SK-N-SH (cell line): ENCODE data around the gene PRDX6. TPM values are rescaled to one million over a fixed set of nuclear protein-coding genes. Genes with fewer than 3 reads are reported as not detected.

Experiments used
- CTCF ChIA-PET: fragments of 300-600, 350-600 bp; formaldehyde crosslinking; extraction: SDS; loops from one replicate; lab custom pipeline; 2021; lab: Yijun Ruan, JAX
- POLR2A ChIA-PET: fragments of 350-600 bp; sonication (Branson Sonifier 250); formaldehyde crosslinking; extraction: SDS; loops from one replicate; lab custom pipeline; 2020; ENCODE audit warnings: antibody characterized with exemption, inconsistent platforms; lab: Yijun Ruan, JAX
- DNase-seq: peaks from one replicate; pipeline ENCODE4 v3.0.0; 2012
- H2AFZ ChIP-seq: fragments of 200-600 bp; sonication (generic); 2 replicates; pipeline ENCODE4 v1.8.1; 2016; ENCODE audit warnings: antibody characterized with exemption, mild to moderate bottlenecking, low read depth
- H3F3A ChIP-seq: fragments of 200-600 bp; sonication (generic); replicated peaks from 2 replicates; pipeline ENCODE3; 2016; ENCODE audit warnings: antibody characterized with exemption, mild to moderate bottlenecking; ENCODE audit not compliant: insufficient read depth
- H3K27ac ChIP-seq, 2 experiments: fragments of 200-500 bp in 1 of 2; fragments of 200-600 bp in 1 of 2; sonication (Bioruptor generic) in 1 of 2; sonication (generic), shearing (Covaris generic) in 1 of 2; 2 replicates each; pipeline versions ENCODE4 v1.5.1 to v1.6.1; 2014 to 2016; ENCODE audit warnings: low read depth in 2 of 2, inconsistent platforms in 1 of 2, low read length in 1 of 2, mild to moderate bottlenecking in 1 of 2, mixed read lengths in 1 of 2
- H3K27me3 ChIP-seq: fragments of 200-600 bp; sonication (generic), shearing (Covaris generic); 2 replicates; pipeline ENCODE4 v1.6.1; 2016; ENCODE audit warnings: mixed run types; ENCODE audit not compliant: insufficient read depth
- H3K36me3 ChIP-seq, 2 experiments: fragments of 200-500 bp in 1 of 2; fragments of 200-600 bp in 1 of 2; sonication (Bioruptor generic) in 1 of 2; sonication (generic) in 1 of 2; replicated peaks in 1 of 2; 2 replicates each; pipeline versions ENCODE3 to v1.5.1; 2014 to 2016; ENCODE audit warnings: low read length in 1 of 2, mild to moderate bottlenecking in 1 of 2; ENCODE audit not compliant: insufficient read depth in 2 of 2, control insufficient read depth in 1 of 2
- H3K4me1 ChIP-seq, 2 experiments: fragments of 200-500 bp in 1 of 2; fragments of 200-600 bp in 1 of 2; sonication (Bioruptor generic) in 1 of 2; sonication (generic), shearing (Covaris generic) in 1 of 2; 2 replicates each; pipeline versions ENCODE4 v1.5.1 to v1.6.1; 2014 to 2016; ENCODE audit warnings: low read depth in 1 of 2, low read length in 1 of 2, mixed run types in 1 of 2; ENCODE audit not compliant: insufficient read depth in 2 of 2, control insufficient read depth in 1 of 2
- H3K4me2 ChIP-seq: fragments of 200-600 bp; sonication (generic), shearing (Covaris generic); 2 replicates; pipeline ENCODE4 v1.6.1; 2017; ENCODE audit warnings: mixed run types
- H3K4me3 ChIP-seq, 2 experiments: fragments of 200-500 bp in 1 of 2; fragments of 200-600 bp in 1 of 2; sonication (Bioruptor generic) in 1 of 2; sonication (generic), shearing (Covaris generic) in 1 of 2; 2 replicates each; pipeline versions ENCODE4 v1.5.1 to v1.8.1; 2014 to 2016; ENCODE audit warnings: low read depth in 2 of 2, inconsistent platforms in 1 of 2, low read length in 1 of 2, mild to moderate bottlenecking in 1 of 2, mixed read lengths in 1 of 2, moderate library complexity in 1 of 2
- H3K79me2 ChIP-seq: fragments of 200-600 bp; sonication (generic); 2 replicates; pipeline ENCODE4 v1.8.1; 2017; ENCODE audit warnings: mild to moderate bottlenecking; ENCODE audit not compliant: insufficient read depth
- H3K9ac ChIP-seq: fragments of 200-600 bp; sonication (generic); 2 replicates; pipeline ENCODE4 v1.6.1; 2017; ENCODE audit warnings: mixed run types
- H3K9me2 ChIP-seq: fragments of 200-600 bp; sonication (generic); 2 replicates; pipeline ENCODE4 v1.6.1; 2017; ENCODE audit warnings: mixed run types
- H3K9me3 ChIP-seq: fragments of 200-600 bp; sonication (generic); 2 replicates; pipeline ENCODE4 v1.6.1; 2017; ENCODE audit warnings: mixed run types, mild to moderate bottlenecking, moderate library complexity
- H4K20me1 ChIP-seq: fragments of 200-600 bp; sonication (generic); 2 replicates; pipeline ENCODE4 v1.6.1; 2017; ENCODE audit warnings: mild to moderate bottlenecking, mixed run types; ENCODE audit not compliant: insufficient read depth
- CHD2 ChIP-seq: fragments of 150-350 bp; IDR thresholded peaks from 2 replicates; pipeline ENCODE4 v1.6.1; 2018; ENCODE audit warnings: low read length; ENCODE audit not compliant: partially characterized antibody
- CTCF ChIP-seq: fragments of 200-600 bp; sonication (generic); IDR thresholded peaks from 2 replicates; pipeline ENCODE4 v1.6.1; 2017; ENCODE audit warnings: antibody characterized with exemption, mild to moderate bottlenecking, moderate library complexity
- ELF1 ChIP-seq: IDR thresholded peaks from 2 replicates; pipeline ENCODE4 v1.4.0; 2012
- FOSL2 ChIP-seq: IDR thresholded peaks from 2 replicates; pipeline ENCODE4 v1.4.0; 2012; ENCODE audit warnings: low read depth, mild to moderate bottlenecking, moderate library complexity, borderline replicate concordance
- GABPA ChIP-seq: IDR thresholded peaks from 2 replicates; pipeline ENCODE4 v1.4.0; 2012; ENCODE audit warnings: low read depth, mild to moderate bottlenecking
- MEF2A ChIP-seq: IDR thresholded peaks from 2 replicates; pipeline ENCODE4 v1.4.0; 2012; ENCODE audit warnings: low read depth, borderline replicate concordance
- MXI1 ChIP-seq: IDR thresholded peaks from 2 replicates; pipeline ENCODE4 v1.6.1; 2012; ENCODE audit warnings: mild to moderate bottlenecking, low read depth, low read length, improper control_type of control experiment
- POLR2AphosphoS5 ChIP-seq: IDR thresholded peaks from 2 replicates; pipeline ENCODE4 v1.6.1; 2012; ENCODE audit warnings: low read depth, low read length
- RAD21 ChIP-seq: IDR thresholded peaks from 2 replicates; pipeline ENCODE4 v1.6.1; 2012; ENCODE audit warnings: mild to moderate bottlenecking, low read length
- RCOR1 ChIP-seq: fragments of 150-350 bp; IDR thresholded peaks from 2 replicates; pipeline ENCODE4 v1.6.1; 2017; ENCODE audit warnings: antibody characterized with exemption, low read length
- RFX5 ChIP-seq: IDR thresholded peaks from 2 replicates; pipeline ENCODE4 v1.6.1; 2012; ENCODE audit warnings: mild to moderate bottlenecking, improper control_type of control experiment, low read length
- RXRA ChIP-seq: IDR thresholded peaks from 2 replicates; pipeline ENCODE4 v1.4.0; 2012; ENCODE audit warnings: low read depth, mild to moderate bottlenecking, borderline replicate concordance
- SIN3A ChIP-seq: IDR thresholded peaks from 2 replicates; pipeline ENCODE4 v1.6.1; 2012; ENCODE audit warnings: low read depth, mild to moderate bottlenecking, low read length, moderate library complexity, borderline replicate concordance
- SMC3 ChIP-seq: IDR thresholded peaks from 2 replicates; pipeline ENCODE4 v1.6.1; 2012; ENCODE audit warnings: low read depth, low read length, improper control_type of control experiment
- TAF1 ChIP-seq: IDR thresholded peaks from 2 replicates; pipeline ENCODE4 v1.6.1; 2012; ENCODE audit warnings: low read depth, mild to moderate bottlenecking, low read length, moderate library complexity, borderline replicate concordance
- TEAD4 ChIP-seq: IDR thresholded peaks from 2 replicates; pipeline ENCODE4 v1.4.0; 2012; ENCODE audit warnings: mild to moderate bottlenecking, borderline replicate concordance; ENCODE audit not compliant: insufficient read depth
- USF2 ChIP-seq: fragments of 150-350 bp; IDR thresholded peaks from 2 replicates; pipeline ENCODE4 v1.6.1; 2017; ENCODE audit warnings: antibody characterized with exemption, low read length, low read depth, borderline replicate concordance
- WGBS: methylation state at CpG from one replicate; pipeline ENCODE4 v1.1.6; 2017; ENCODE audit warnings: low lambda C conversion rate; 5-methylcytosine and 5-hydroxymethylcytosine counted together
- polyA plus RNA-seq, 3 experiments: library from polyadenylated mRNA; depleted of rRNA; stranded (reverse); fragments of >200 nt; gene quantifications; 2 replicates each; pipeline ENCODE4 v1.2.3, GENCODE V29; 2012
- TF ChIP-seq, protein P1 (sequence below): IDR thresholded peaks from 2 replicates; pipeline ENCODE4 v1.4.0; 2012; ENCODE audit warnings: low read depth, borderline replicate concordance
- TF ChIP-seq, protein P2 (sequence below): IDR thresholded peaks from 2 replicates; pipeline ENCODE4 v1.6.1; 2012; ENCODE audit warnings: mild to moderate bottlenecking, low read depth, low read length, moderate library complexity

Gene PRDX6
- polyA plus RNA-seq, 1 of the 3 experiments (the other 2 are of a cell fraction) = 224 TPM

DNA sequence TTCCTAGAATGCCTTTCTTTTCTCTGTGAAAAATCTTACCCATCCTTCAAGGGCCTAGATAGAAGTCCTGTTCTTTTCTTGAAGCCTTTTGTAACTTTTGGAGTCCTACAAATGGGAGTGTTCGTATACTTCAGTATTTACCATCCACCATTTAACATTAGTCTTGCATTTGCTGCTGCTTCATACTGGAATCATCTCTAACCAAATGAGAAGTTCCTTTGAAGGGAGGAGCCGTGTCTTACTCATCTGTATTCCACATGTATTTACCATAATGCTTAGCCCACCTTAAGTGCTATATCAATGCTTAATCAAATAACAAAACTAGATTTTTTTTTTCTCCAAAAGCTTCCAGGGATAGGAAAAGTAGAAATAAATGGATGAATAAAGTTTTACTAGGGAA is 7.1 kb downstream of the PRDX6 start:
- Histone ChIP-seq H3K4me3 (no peak overlapping the region), H3F3A (peaks cover 9% of the 10 kb centered on the region), H3K9me3 (no peaks in the 10 kb centered on the region), H3K4me2 (no peak overlapping the region), H3K36me3 (peaks cover 91 to 97% of the 10 kb centered on the region in 2 experiments), H3K27me3 (no peaks in the 10 kb centered on the region), H3K4me1 (peaks cover 0 to 4% of the 10 kb centered on the region in 2 experiments; a peak in 2 of 4 replicates), H3K9ac (no peak overlapping the region), H3K79me2 (peaks cover 31% of the 10 kb centered on the region), H3K9me2 (no peaks in the 10 kb centered on the region), H2AFZ (no peak overlapping the region), H4K20me1 (peaks cover 8% of the 10 kb centered on the region; the same call in 1 of the 2 replicates), H3K27ac (no peak overlapping the region)
- POLR2A ChIA-PET = no interaction called here
- CTCF ChIA-PET = no interaction called here
- no peak for DNase-seq
- WGBS = 98% methylated on average over 2 of the region's 2 CpGs
- no peak for TF ChIP-seq SMC3
- TF ChIP-seq, protein P1, sequence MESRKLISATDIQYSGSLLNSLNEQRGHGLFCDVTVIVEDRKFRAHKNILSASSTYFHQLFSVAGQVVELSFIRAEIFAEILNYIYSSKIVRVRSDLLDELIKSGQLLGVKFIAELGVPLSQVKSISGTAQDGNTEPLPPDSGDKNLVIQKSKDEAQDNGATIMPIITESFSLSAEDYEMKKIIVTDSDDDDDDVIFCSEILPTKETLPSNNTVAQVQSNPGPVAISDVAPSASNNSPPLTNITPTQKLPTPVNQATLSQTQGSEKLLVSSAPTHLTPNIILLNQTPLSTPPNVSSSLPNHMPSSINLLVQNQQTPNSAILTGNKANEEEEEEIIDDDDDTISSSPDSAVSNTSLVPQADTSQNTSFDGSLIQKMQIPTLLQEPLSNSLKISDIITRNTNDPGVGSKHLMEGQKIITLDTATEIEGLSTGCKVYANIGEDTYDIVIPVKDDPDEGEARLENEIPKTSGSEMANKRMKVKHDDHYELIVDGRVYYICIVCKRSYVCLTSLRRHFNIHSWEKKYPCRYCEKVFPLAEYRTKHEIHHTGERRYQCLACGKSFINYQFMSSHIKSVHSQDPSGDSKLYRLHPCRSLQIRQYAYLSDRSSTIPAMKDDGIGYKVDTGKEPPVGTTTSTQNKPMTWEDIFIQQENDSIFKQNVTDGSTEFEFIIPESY = no peak
- no peak for TF ChIP-seq POLR2AphosphoS5
- no peak for TF ChIP-seq RFX5
- TF ChIP-seq RCOR1 = no peak
- TF ChIP-seq RAD21 = no peak
- TF ChIP-seq USF2 = no peak
- TF ChIP-seq CHD2 = no peak
- TF ChIP-seq MEF2A = no peak
- TF ChIP-seq TEAD4 = no peak
- no peak for TF ChIP-seq MXI1
- no peak for TF ChIP-seq GABPA
- TF ChIP-seq FOSL2 = no peak
- TF ChIP-seq TAF1 = no peak
- TF ChIP-seq, protein P2, sequence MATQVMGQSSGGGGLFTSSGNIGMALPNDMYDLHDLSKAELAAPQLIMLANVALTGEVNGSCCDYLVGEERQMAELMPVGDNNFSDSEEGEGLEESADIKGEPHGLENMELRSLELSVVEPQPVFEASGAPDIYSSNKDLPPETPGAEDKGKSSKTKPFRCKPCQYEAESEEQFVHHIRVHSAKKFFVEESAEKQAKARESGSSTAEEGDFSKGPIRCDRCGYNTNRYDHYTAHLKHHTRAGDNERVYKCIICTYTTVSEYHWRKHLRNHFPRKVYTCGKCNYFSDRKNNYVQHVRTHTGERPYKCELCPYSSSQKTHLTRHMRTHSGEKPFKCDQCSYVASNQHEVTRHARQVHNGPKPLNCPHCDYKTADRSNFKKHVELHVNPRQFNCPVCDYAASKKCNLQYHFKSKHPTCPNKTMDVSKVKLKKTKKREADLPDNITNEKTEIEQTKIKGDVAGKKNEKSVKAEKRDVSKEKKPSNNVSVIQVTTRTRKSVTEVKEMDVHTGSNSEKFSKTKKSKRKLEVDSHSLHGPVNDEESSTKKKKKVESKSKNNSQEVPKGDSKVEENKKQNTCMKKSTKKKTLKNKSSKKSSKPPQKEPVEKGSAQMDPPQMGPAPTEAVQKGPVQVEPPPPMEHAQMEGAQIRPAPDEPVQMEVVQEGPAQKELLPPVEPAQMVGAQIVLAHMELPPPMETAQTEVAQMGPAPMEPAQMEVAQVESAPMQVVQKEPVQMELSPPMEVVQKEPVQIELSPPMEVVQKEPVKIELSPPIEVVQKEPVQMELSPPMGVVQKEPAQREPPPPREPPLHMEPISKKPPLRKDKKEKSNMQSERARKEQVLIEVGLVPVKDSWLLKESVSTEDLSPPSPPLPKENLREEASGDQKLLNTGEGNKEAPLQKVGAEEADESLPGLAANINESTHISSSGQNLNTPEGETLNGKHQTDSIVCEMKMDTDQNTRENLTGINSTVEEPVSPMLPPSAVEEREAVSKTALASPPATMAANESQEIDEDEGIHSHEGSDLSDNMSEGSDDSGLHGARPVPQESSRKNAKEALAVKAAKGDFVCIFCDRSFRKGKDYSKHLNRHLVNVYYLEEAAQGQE = no peak
- TF ChIP-seq SIN3A = no peak
- TF ChIP-seq ELF1 = no peak
- no peak for TF ChIP-seq RXRA
- no peak for TF ChIP-seq CTCF
